Transverse colon (tissue), 4 donors: ENCODE data around the gene SPRR5.

Experiments used
- POLR2A ChIP-seq: fragments of 450-650 bp; IDR thresholded peaks from one replicate; pipeline ENCODE4 v1.6.1; 2016; ENCODE audit warnings: antibody characterized with exemption, mild to moderate bottlenecking, moderate library complexity
- POLR2AphosphoS5 ChIP-seq, 3 donors: sonication (generic); formaldehyde crosslinking; IDR thresholded peaks; one replicate each; pipeline ENCODE4 v1.6.1; 2016; ENCODE audit warnings: antibody characterized with exemption in 3 of 3
- TF ChIP-seq, protein P1 (sequence below), 5 experiments: fragments of 200-600 bp in 3 of 5; fragments of 450-650 bp in 2 of 5; sonication (generic) in 3 of 5; IDR thresholded peaks; 1 replicate in 2 of 5; 2 replicates in 3 of 5; pipeline ENCODE4 v1.5.1; 2016 to 2017; ENCODE audit warnings: antibody characterized with exemption in 5 of 5, inconsistent platforms in 3 of 5, mild to moderate bottlenecking in 2 of 5, moderate library complexity in 1 of 5

DNA sequence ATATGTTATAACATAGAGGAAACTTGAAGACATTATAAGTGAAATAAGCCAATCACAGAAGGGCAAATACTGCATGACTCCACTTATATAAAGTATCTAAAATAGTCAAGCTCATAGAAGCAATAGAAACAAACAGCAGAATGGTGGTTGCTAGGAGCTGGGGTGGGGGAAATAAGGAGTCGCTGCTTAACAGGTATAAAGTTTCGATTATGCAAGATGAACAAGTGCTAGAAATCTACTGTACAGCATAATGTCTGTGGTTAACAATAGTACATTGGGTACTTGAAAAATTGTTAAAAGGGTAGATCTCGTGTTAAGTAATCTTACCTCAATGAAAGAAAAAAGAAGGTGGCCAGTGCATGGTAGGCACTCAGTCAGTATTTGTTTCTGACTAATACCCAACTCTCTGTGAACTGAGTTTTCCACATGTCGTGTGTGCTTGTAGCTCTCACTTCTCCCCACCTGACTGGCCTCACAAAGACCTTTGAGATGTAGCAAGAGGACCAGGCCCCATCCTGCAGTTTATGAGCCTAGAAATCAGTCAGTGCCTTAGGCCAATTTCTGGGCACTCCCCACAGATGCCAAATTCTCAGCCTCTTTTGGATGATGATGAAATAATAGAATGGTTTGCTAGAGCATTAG is 14.7 kb upstream of the SPRR5 start:
- TF ChIP-seq, protein P1, sequence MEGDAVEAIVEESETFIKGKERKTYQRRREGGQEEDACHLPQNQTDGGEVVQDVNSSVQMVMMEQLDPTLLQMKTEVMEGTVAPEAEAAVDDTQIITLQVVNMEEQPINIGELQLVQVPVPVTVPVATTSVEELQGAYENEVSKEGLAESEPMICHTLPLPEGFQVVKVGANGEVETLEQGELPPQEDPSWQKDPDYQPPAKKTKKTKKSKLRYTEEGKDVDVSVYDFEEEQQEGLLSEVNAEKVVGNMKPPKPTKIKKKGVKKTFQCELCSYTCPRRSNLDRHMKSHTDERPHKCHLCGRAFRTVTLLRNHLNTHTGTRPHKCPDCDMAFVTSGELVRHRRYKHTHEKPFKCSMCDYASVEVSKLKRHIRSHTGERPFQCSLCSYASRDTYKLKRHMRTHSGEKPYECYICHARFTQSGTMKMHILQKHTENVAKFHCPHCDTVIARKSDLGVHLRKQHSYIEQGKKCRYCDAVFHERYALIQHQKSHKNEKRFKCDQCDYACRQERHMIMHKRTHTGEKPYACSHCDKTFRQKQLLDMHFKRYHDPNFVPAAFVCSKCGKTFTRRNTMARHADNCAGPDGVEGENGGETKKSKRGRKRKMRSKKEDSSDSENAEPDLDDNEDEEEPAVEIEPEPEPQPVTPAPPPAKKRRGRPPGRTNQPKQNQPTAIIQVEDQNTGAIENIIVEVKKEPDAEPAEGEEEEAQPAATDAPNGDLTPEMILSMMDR (IDR thresholded peaks at IDR 0.05), result no peak
- TF ChIP-seq POLR2A (no peak), POLR2AphosphoS5 (IDR thresholded peaks at IDR 0.05) (no peak)
